Midbrain (tissue), 1 donor: ENCODE results near the gene SGSM1.
"Not testable (repeated sequence)": the region's sequence is repeated elsewhere in the genome, so short reads cannot be mapped to it uniquely, and the experiment has no call there.

Source experiments
- DNase-seq: peaks from one replicate; lab custom pipeline; 2025; lab: John Stamatoyannopoulos, UW

The SGSM1 gene

GRCh38 chr22:24836282-24836681 lies 30.3 kb downstream of the SGSM1 start:
- no peak for DNase-seq

GRCh38 chr22:24837517-24837916 lies 31.5 kb downstream of the SGSM1 start:
- not testable (repeated sequence) for DNase-seq

- DNase-seq = no peak
Measured at GRCh38 chr22:24841261-24841660, 35.2 kb downstream of the SGSM1 start.

GRCh38 chr22:24843048-24843447 lies 37.0 kb downstream of the SGSM1 start:
- DNase-seq = no peak

- no peak for DNase-seq
Measured at GRCh38 chr22:24845041-24845898, 39.3 kb downstream of the SGSM1 start.

- DNase-seq = no peak
Measured at GRCh38 chr22:24847490-24847889, 41.5 kb downstream of the SGSM1 start.

GRCh38 chr22:24848559-24849168 lies 42.7 kb downstream of the SGSM1 start:
- DNase-seq = no peak

- DNase-seq = no peak
Measured at GRCh38 chr22:24855794-24856193, 49.8 kb downstream of the SGSM1 start.

GRCh38 chr22:24857576-24857975 lies 51.6 kb downstream of the SGSM1 start:
- no peak for DNase-seq

- no peak for DNase-seq
Measured at GRCh38 chr22:24859587-24859986, 53.6 kb downstream of the SGSM1 start.

GRCh38 chr22:24865508-24865907 lies 59.5 kb downstream of the SGSM1 start:
- DNase-seq = no peak

GRCh38 chr22:24867323-24868022 lies 61.5 kb downstream of the SGSM1 start:
- DNase-seq = no peak

GRCh38 chr22:24868979-24869378 lies 63.0 kb downstream of the SGSM1 start:
- no peak for DNase-seq

- DNase-seq = no peak
Measured at GRCh38 chr22:24871611-24872205, 65.7 kb downstream of the SGSM1 start.

- DNase-seq = no peak
Measured at GRCh38 chr22:24873226-24873625, 67.2 kb downstream of the SGSM1 start.

- no peak for DNase-seq
Measured at GRCh38 chr22:24875862-24876506, 70.0 kb downstream of the SGSM1 start.

- DNase-seq = no peak
Measured at GRCh38 chr22:24876700-24877099, 70.7 kb downstream of the SGSM1 start.

- DNase-seq = no peak
Measured at GRCh38 chr22:24878969-24879368, 73.0 kb downstream of the SGSM1 start.

GRCh38 chr22:24883432-24883831 lies 77.4 kb downstream of the SGSM1 start:
- DNase-seq = no peak

- DNase-seq = no peak
Measured at GRCh38 chr22:24887260-24887659, 81.2 kb downstream of the SGSM1 start.

- DNase-seq = no peak
Measured at GRCh38 chr22:24893341-24894070, 87.5 kb downstream of the SGSM1 start.
